ENCODE measurements around the gene DDX50.

The DDX50 gene

DNA sequence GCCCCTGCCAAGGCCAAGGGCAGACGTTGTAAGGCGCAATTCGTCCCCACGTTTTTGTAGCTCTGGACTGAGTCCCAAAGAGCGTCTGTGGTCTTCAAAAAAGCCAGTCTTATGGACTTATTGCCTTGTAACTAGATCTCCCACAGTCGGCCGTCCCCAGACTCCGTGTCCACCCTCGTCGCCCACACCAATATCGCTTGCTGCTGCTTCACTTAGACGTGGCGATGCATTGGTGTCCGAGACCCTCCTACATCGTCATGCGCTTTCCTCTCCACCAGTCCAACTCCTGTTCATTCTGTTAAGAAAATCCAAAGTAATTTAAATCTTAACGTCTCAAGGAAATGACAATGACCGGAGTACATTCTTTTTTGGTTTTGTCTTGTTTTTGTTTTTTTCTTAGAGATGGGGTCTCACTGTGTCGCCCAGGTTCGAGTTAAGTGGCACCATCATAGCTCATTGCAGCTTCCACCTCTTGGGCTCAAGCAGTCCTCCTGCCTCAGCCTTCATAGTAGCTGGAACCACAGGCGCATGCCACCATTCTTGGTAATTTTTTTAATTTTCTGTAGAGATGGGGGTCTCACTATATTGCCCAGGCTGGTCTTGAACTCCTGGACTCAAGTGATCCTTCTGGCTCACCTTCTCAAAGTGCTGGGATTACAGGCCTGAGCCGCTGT lies 88.3 kb downstream of the DDX50 start:
- H3K4me3 ChIP-seq (ENCODE audit: low read depth, low read length), result peak overlapping the region; percentile 98
- no peaks in the 10 kb centered on the region for H3K36me3 ChIP-seq (ENCODE audit: control insufficient read depth, insufficient read depth, low read length)
- H2AFZ ChIP-seq, result peak overlapping the region; percentile 74
- peak overlapping the region; percentile 78 for H3K9ac ChIP-seq
- peaks cover 36% of the 10 kb centered on the region for H3K79me2 ChIP-seq
- H3K27ac ChIP-seq, result peak overlapping the region; percentile 89
- no peaks in the 10 kb centered on the region for H3K9me3 ChIP-seq (ENCODE audit: control insufficient read depth, low read length)
- peak overlapping the region; percentile 73 for H3K4me2 ChIP-seq (ENCODE audit: low read length)
- TF ChIP-seq, protein P1, sequence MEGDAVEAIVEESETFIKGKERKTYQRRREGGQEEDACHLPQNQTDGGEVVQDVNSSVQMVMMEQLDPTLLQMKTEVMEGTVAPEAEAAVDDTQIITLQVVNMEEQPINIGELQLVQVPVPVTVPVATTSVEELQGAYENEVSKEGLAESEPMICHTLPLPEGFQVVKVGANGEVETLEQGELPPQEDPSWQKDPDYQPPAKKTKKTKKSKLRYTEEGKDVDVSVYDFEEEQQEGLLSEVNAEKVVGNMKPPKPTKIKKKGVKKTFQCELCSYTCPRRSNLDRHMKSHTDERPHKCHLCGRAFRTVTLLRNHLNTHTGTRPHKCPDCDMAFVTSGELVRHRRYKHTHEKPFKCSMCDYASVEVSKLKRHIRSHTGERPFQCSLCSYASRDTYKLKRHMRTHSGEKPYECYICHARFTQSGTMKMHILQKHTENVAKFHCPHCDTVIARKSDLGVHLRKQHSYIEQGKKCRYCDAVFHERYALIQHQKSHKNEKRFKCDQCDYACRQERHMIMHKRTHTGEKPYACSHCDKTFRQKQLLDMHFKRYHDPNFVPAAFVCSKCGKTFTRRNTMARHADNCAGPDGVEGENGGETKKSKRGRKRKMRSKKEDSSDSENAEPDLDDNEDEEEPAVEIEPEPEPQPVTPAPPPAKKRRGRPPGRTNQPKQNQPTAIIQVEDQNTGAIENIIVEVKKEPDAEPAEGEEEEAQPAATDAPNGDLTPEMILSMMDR (IDR thresholded peaks at IDR 0.05), result no peak
- H3K4me1 ChIP-seq, result peaks cover 10% of the 10 kb centered on the region
- H3K27me3 ChIP-seq (ENCODE audit: control insufficient read depth, insufficient read depth, low read length), result no peaks in the 10 kb centered on the region

DNA sequence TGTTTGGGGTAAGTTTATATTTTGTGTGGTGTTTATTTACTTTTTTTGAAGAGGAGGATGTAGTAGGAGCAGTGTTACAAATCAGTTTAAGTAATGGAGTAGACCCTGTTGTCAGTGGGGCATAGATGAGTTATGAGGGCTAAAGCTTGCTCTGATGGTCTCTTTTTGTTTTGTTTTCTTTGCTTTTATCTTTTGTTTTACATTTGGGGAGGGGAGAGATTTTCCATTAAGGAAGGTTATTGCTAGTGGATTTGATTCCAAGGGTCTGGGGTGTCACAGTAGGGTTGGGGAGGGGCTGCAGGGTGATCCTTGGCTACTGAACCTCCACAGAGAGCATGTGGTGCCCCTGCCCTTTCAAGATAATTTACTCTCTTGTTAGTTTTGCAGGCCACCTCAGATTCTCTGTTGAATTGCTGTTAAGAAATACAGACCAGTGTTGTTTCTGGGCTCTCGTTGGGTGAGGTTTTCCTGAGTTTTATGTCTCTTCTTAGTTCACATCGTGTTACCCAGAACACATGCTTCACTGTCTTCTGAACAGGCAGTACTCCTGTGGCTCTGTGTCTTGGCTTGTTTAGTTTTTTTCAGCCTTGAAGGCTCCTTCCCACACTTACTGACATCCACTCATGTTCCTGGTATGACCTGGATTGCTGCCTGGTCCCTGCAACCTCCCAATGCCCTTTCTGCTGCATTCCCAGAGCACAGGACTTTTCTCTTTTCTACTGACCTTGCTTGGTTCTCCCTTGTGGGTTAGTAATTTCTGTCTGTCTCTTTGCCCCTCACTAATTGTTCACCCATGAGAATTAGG lies 91.7 kb downstream of the DDX50 start:
- Histone ChIP-seq H3K79me2 (peaks cover 52% of the 10 kb centered on the region), H3K4me1 (peaks cover 10% of the 10 kb centered on the region), H3K27me3 (ENCODE audit: control insufficient read depth, insufficient read depth, low read length) (no peaks in the 10 kb centered on the region), H3K27ac (no peak overlapping the region), H2AFZ (no peak overlapping the region), H3K4me3 (ENCODE audit: low read depth, low read length) (no peak overlapping the region), H3K36me3 (ENCODE audit: control insufficient read depth, insufficient read depth, low read length) (no peaks in the 10 kb centered on the region), H3K4me2 (ENCODE audit: low read length) (no peak overlapping the region), H3K9ac (no peak overlapping the region), H3K9me3 (ENCODE audit: control insufficient read depth, low read length) (no peaks in the 10 kb centered on the region)
- TF ChIP-seq, protein P1 (IDR thresholded peaks at IDR 0.05), result no peak

Measured in parathyroid adenoma (tissue), 2 donors.